ENCODE measurements around the gene MARCKS. TPM values are rescaled to one million over a fixed set of nuclear protein-coding genes. Genes with fewer than 3 reads are reported as not detected.

Gene MARCKS
- total RNA-seq, 2 donors from 2014 or later = 34.3 TPM

DNA sequence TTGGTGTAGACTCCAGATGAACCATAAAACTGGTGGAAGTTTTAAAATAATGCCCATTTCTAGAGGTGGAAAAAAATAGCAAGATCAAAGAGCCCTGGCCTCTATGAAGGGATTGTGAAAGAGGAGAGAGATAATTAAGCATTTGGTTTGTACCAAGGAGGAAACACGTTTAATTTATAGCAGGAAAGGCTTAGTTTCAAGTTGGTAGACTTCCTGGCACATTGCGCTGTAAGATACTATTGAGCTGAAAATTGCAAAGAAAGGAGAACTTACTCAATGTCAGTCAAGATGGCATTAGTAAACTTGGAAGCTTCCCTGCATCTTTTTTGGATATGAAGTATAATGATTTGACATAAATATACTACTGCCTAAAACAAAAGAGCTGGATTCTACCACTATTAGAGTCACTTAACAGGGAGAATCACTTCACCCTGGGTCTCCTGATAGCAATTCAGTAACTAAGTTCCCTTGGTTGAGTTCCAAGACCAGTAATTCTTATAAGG, 24.4 kb downstream of the MARCKS start:
- DNase-seq (ENCODE audit: low spot score) = no peak
- H3K4me3 ChIP-seq = no peak overlapping the region
- H3K9me3 ChIP-seq = no peaks in the 10 kb centered on the region
- H3K4me1 ChIP-seq (ENCODE audit: control insufficient read depth in 1 of 2, low read depth in 2 of 2) = peaks cover 0 to 5% of the 10 kb centered on the region in 2 donors
- ATAC-seq (ENCODE audit: insufficient number of reproducible peaks, low FRiP score, low read depth) = no peak
- TF ChIP-seq CTCF (IDR thresholded peaks at IDR 0.05) = no peak
- no peaks in the 10 kb centered on the region for H3K36me3 ChIP-seq
- no peak overlapping the region for H3K27ac ChIP-seq
- no peaks in the 10 kb centered on the region for H3K27me3 ChIP-seq (replicated peaks; ENCODE audit: insufficient read depth)

GRCh38 chr6:113882336-113883022, 25.3 kb downstream of the MARCKS start:
- TF ChIP-seq CTCF (IDR thresholded peaks at IDR 0.05) = no peak
- Histone ChIP-seq H3K4me1 (ENCODE audit: control insufficient read depth in 1 of 2, low read depth in 2 of 2) (peaks cover 0 to 5% of the 10 kb centered on the region in 2 donors), H3K27me3 (replicated peaks; ENCODE audit: insufficient read depth) (no peaks in the 10 kb centered on the region), H3K36me3 (no peaks in the 10 kb centered on the region), H3K9me3 (no peaks in the 10 kb centered on the region), H3K4me3 (no peak overlapping the region), H3K27ac (no peak overlapping the region)
- no peak for ATAC-seq (ENCODE audit: insufficient number of reproducible peaks, low FRiP score, low read depth)
- DNase-seq (ENCODE audit: low spot score) = no peak

DNA sequence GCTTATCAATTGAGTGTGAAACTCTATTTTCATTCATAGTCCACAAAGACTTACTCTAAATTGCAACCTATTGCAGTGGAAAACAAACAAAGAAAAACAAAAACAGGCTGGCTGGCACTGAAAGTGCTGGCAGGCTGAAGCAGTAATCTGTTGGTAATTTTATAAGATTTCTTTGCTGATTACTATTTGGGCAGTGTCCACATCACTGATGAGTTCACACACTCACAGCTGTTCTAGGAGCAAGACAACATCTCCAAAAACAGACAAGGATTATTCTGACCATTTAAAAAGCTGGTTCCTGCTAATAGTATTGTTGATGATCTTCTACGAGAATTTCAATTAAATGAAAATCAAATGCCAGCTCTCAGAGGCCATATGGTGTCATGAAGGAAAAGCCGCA, 26.9 kb downstream of the MARCKS start:
- no peaks in the 10 kb centered on the region for H3K9me3 ChIP-seq
- no peak overlapping the region for H3K27ac ChIP-seq
- no peak for ATAC-seq (ENCODE audit: insufficient number of reproducible peaks, low FRiP score, low read depth)
- H3K36me3 ChIP-seq = no peaks in the 10 kb centered on the region
- DNase-seq (ENCODE audit: low spot score) = no peak
- no peaks in the 10 kb centered on the region for H3K27me3 ChIP-seq (replicated peaks; ENCODE audit: insufficient read depth)
- H3K4me3 ChIP-seq = no peak overlapping the region
- peaks cover 0 to 5% of the 10 kb centered on the region in 2 donors for H3K4me1 ChIP-seq (ENCODE audit: control insufficient read depth in 1 of 2, low read depth in 2 of 2)
- TF ChIP-seq CTCF (IDR thresholded peaks at IDR 0.05) = no peak

DNA sequence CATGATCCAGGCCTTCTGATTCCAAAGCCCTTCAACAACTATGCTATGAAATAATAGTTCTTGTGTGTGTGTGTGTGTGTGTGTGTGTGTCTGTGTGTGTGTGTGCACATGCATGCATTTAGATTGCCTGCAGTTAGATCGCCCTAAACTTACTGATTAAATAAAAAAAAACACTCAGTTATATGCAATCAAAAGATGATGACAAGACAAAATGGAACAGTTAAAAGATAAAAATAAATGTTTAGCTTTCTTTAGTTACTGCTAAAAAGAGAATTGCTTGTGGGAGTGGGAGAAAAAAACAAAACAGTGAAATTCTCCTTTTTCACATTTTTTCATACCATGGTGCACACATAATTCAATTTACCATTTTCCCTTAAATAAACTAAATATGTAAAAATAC, 29.4 kb downstream of the MARCKS start:
- TF ChIP-seq CTCF (IDR thresholded peaks at IDR 0.05) = no peak
- DNase-seq (ENCODE audit: low spot score) = no peak
- H3K9me3 ChIP-seq = peaks cover 2% of the 10 kb centered on the region
- H3K36me3 ChIP-seq = no peaks in the 10 kb centered on the region
- no peak overlapping the region for H3K4me3 ChIP-seq
- H3K27me3 ChIP-seq (replicated peaks; ENCODE audit: insufficient read depth) = no peaks in the 10 kb centered on the region
- no peak overlapping the region for H3K27ac ChIP-seq
- ATAC-seq (ENCODE audit: insufficient number of reproducible peaks, low FRiP score, low read depth) = no peak
- no peaks in the 10 kb centered on the region for H3K4me1 ChIP-seq (ENCODE audit: control insufficient read depth in 1 of 2, low read depth in 2 of 2)

DNA sequence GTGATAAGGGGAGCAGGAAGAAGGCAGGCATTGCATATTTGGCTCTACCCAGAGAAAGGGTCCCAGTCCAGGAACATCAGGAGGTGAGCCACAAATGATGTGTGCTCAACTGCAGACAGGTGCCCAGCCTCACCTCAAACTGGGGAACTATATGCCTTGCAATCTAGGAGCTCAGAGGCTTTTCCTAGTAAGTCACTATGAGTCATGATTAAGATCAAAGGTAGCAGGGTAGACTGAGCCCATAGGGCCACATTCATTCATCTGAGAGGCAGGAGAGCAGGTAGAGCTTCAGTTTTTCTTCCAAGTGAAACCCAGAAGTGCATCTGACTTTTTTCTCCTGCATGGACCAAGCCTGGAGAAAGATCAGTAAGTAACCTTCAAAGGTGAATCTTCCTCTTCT, 31.3 kb downstream of the MARCKS start:
- ATAC-seq (ENCODE audit: insufficient number of reproducible peaks, low FRiP score, low read depth) (no peak), DNase-seq (ENCODE audit: low spot score) (no peak)
- H3K4me1 ChIP-seq (ENCODE audit: control insufficient read depth in 1 of 2, low read depth in 2 of 2) = no peaks in the 10 kb centered on the region
- H3K27me3 ChIP-seq (replicated peaks; ENCODE audit: insufficient read depth) = no peaks in the 10 kb centered on the region
- TF ChIP-seq CTCF (IDR thresholded peaks at IDR 0.05) = no peak
- peaks cover 9% of the 10 kb centered on the region for H3K9me3 ChIP-seq
- no peak overlapping the region for H3K4me3 ChIP-seq
- H3K36me3 ChIP-seq = no peaks in the 10 kb centered on the region
- no peak overlapping the region for H3K27ac ChIP-seq

Measured in thoracic aorta (tissue), 2 donors.